HG02973 (cell line): ENCODE results near the gene RGR.
"Not testable (repeated sequence)": the region's sequence is repeated elsewhere in the genome, so short reads cannot be mapped to it uniquely, and the experiment has no call there.

Source experiments
- ATAC-seq: cut with Tn5 transposase; IDR thresholded peaks from one replicate; pipeline ENCODE4 v1.9.1; 2021; ENCODE audit warnings: moderate library complexity; ENCODE audit not compliant: unreplicated experiment

Gene RGR

GRCh38 chr10:84256510-84257342, 11.9 kb downstream of the RGR start:
- ATAC-seq: no peak

- ATAC-seq: no peak
Measured at GRCh38 chr10:84257343-84258020, 12.6 kb downstream of the RGR start.

GRCh38 chr10:84258034-84258695, 13.3 kb downstream of the RGR start:
- no peak for ATAC-seq

- ATAC-seq: no peak
Measured at GRCh38 chr10:84261236-84261915, 16.5 kb downstream of the RGR start.

GRCh38 chr10:84262190-84262956, 17.5 kb downstream of the RGR start:
- no peak for ATAC-seq

GRCh38 chr10:84263716-84264115, 18.9 kb downstream of the RGR start:
- no peak for ATAC-seq

GRCh38 chr10:84264611-84265141, 19.8 kb downstream of the RGR start:
- peak; percentile 90 for ATAC-seq

- no peak for ATAC-seq
Measured at GRCh38 chr10:84265418-84265817, 20.6 kb downstream of the RGR start.

GRCh38 chr10:84267503-84268126, 22.8 kb downstream of the RGR start:
- peak; percentile 69 for ATAC-seq

GRCh38 chr10:84269162-84269561, 24.3 kb downstream of the RGR start:
- ATAC-seq: no peak

GRCh38 chr10:84269773-84270172, 24.9 kb downstream of the RGR start:
- ATAC-seq: no peak

- ATAC-seq: no peak
Measured at GRCh38 chr10:84270708-84271107, 25.9 kb downstream of the RGR start.

- ATAC-seq: not testable (repeated sequence)
Measured at GRCh38 chr10:84279876-84280475, 35.1 kb downstream of the RGR start.

GRCh38 chr10:84286695-84287094, 41.8 kb downstream of the RGR start:
- ATAC-seq: no peak

- no peak for ATAC-seq
Measured at GRCh38 chr10:84288151-84288550, 43.3 kb downstream of the RGR start.

- no peak for ATAC-seq
Measured at GRCh38 chr10:84289521-84290200, 44.8 kb downstream of the RGR start.

GRCh38 chr10:84290235-84290634, 45.4 kb downstream of the RGR start:
- no peak for ATAC-seq

- ATAC-seq: no peak
Measured at GRCh38 chr10:84291384-84291783, 46.5 kb downstream of the RGR start.

- peak; percentile 66 for ATAC-seq
Measured at GRCh38 chr10:84292502-84292901, 47.6 kb downstream of the RGR start.
